ENCODE measurements around the gene ACSS3.

The ACSS3 gene

GRCh38 chr12:81120961-81121360 is 43.1 kb downstream of the ACSS3 start:
- TF ChIP-seq EZH2 (IDR thresholded peaks at IDR 0.05; ENCODE audit: borderline replicate concordance, low read length) (no peak), CTCF (IDR thresholded peaks at IDR 0.05; ENCODE audit: low read length) (no peak)
- Histone ChIP-seq H3K79me2 (ENCODE audit: insufficient read depth, low read length) (no peaks in the 10 kb centered on the region), H3K36me3 (ENCODE audit: insufficient read depth, low read length) (no peaks in the 10 kb centered on the region), H3K9me3 (ENCODE audit: low read length) (no peaks in the 10 kb centered on the region), H3K4me3 (ENCODE audit: low read depth, low read length, poor library complexity, severe bottlenecking) (no peak overlapping the region), H4K20me1 (ENCODE audit: insufficient read depth, low read length) (no peaks in the 10 kb centered on the region), H3K4me2 (ENCODE audit: low read length) (no peak overlapping the region), H3K9ac (ENCODE audit: low read length) (no peak overlapping the region), H3K27ac (ENCODE audit: low read depth, low read length, poor library complexity, severe bottlenecking) (no peak overlapping the region), H3K27me3 (ENCODE audit: insufficient read depth, low read length) (no peaks in the 10 kb centered on the region), H2AFZ (ENCODE audit: low read length) (no peak overlapping the region), H3K4me1 (ENCODE audit: insufficient read depth, low read length, severe bottlenecking) (no peaks in the 10 kb centered on the region), H3K9me2 (ENCODE audit: low read depth, low read length) (no peaks in the 10 kb centered on the region), H3F3A (ENCODE audit: insufficient read depth, low read length) (no peaks in the 10 kb centered on the region)

GRCh38 chr12:81123611-81124010 is 45.7 kb downstream of the ACSS3 start:
- Histone ChIP-seq H3F3A (ENCODE audit: insufficient read depth, low read length) (no peaks in the 10 kb centered on the region), H3K27ac (ENCODE audit: low read depth, low read length, poor library complexity, severe bottlenecking) (no peak overlapping the region), H2AFZ (ENCODE audit: low read length) (no peak overlapping the region), H3K4me2 (ENCODE audit: low read length) (no peak overlapping the region), H3K79me2 (ENCODE audit: insufficient read depth, low read length) (no peaks in the 10 kb centered on the region), H3K36me3 (ENCODE audit: insufficient read depth, low read length) (no peaks in the 10 kb centered on the region), H3K27me3 (ENCODE audit: insufficient read depth, low read length) (no peaks in the 10 kb centered on the region), H3K9me3 (ENCODE audit: low read length) (no peaks in the 10 kb centered on the region), H3K4me3 (ENCODE audit: low read depth, low read length, poor library complexity, severe bottlenecking) (no peak overlapping the region), H3K9ac (ENCODE audit: low read length) (no peak overlapping the region), H3K4me1 (ENCODE audit: insufficient read depth, low read length, severe bottlenecking) (no peaks in the 10 kb centered on the region), H3K9me2 (ENCODE audit: low read depth, low read length) (no peaks in the 10 kb centered on the region), H4K20me1 (ENCODE audit: insufficient read depth, low read length) (no peaks in the 10 kb centered on the region)
- TF ChIP-seq CTCF (IDR thresholded peaks at IDR 0.05; ENCODE audit: low read length) (no peak), EZH2 (IDR thresholded peaks at IDR 0.05; ENCODE audit: borderline replicate concordance, low read length) (no peak)

DNA sequence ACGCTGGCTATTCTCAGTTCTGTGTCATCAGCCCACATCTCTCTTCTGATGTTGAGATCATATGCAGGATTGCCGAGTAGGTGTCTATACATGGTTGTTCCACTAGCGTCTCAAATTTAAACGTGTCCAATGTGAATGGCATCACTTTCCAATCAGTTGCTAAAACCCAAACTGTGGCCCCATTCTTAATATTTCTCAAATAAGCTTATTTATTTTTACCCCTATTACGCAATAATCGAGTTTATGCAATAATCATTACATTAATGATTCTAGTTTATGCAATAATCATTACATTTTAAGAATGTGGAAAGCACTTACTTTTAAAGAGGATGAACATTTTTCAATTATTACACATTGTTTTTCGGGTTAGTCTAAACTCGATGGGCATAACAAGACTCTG is 47.8 kb downstream of the ACSS3 start:
- Histone ChIP-seq H3K9me3 (ENCODE audit: low read length) (no peaks in the 10 kb centered on the region), H3K4me1 (ENCODE audit: insufficient read depth, low read length, severe bottlenecking) (no peaks in the 10 kb centered on the region), H3K9ac (ENCODE audit: low read length) (no peak overlapping the region), H3K4me2 (ENCODE audit: low read length) (no peak overlapping the region), H3K36me3 (ENCODE audit: insufficient read depth, low read length) (no peaks in the 10 kb centered on the region), H2AFZ (ENCODE audit: low read length) (no peak overlapping the region), H3K27me3 (ENCODE audit: insufficient read depth, low read length) (no peaks in the 10 kb centered on the region), H3K27ac (ENCODE audit: low read depth, low read length, poor library complexity, severe bottlenecking) (no peak overlapping the region), H3F3A (ENCODE audit: insufficient read depth, low read length) (no peaks in the 10 kb centered on the region), H3K9me2 (ENCODE audit: low read depth, low read length) (no peaks in the 10 kb centered on the region), H3K79me2 (ENCODE audit: insufficient read depth, low read length) (no peaks in the 10 kb centered on the region), H4K20me1 (ENCODE audit: insufficient read depth, low read length) (no peaks in the 10 kb centered on the region), H3K4me3 (ENCODE audit: low read depth, low read length, poor library complexity, severe bottlenecking) (no peak overlapping the region)
- TF ChIP-seq EZH2 (IDR thresholded peaks at IDR 0.05; ENCODE audit: borderline replicate concordance, low read length) (no peak), CTCF (IDR thresholded peaks at IDR 0.05; ENCODE audit: low read length) (no peak)
